Activated CD4-positive, CD25-positive, alpha-beta regulatory T cell treated with anti-CD3 and anti-CD28 coated beads, Interleukin-2, amount 50 U/mL, for 72 hours (primary cell): ENCODE data around the gene OR2H1.
"Not testable (repeated sequence)": the region's sequence is repeated elsewhere in the genome, so short reads cannot be mapped to it uniquely, and the experiment has no call there.

Experiments used
- DNase-seq: peaks from one replicate; pipeline ENCODE4 v3.0.0; 2021

Gene OR2H1

GRCh38 chr6:29456971-29457370, at the start of gene OR2H1, which contains the start of gene OR11A1:
Gene OR2H1, plus strand, starts transcription at chr6:29457155. Its CDS starts 4,615 bp downstream, at chr6:29461770.
Gene OR11A1, minus strand, starts transcription at chr6:29457071. Its CDS starts 29,430 bp downstream, at chr6:29427641.
- no peak for DNase-seq

GRCh38 chr6:29414588-29414987, 42.4 kb upstream of the OR2H1 start, which contains the start of gene OR12D1:
Gene OR12D1, plus strand, starts transcription at chr6:29414928.
- DNase-seq, result no peak

DNA sequence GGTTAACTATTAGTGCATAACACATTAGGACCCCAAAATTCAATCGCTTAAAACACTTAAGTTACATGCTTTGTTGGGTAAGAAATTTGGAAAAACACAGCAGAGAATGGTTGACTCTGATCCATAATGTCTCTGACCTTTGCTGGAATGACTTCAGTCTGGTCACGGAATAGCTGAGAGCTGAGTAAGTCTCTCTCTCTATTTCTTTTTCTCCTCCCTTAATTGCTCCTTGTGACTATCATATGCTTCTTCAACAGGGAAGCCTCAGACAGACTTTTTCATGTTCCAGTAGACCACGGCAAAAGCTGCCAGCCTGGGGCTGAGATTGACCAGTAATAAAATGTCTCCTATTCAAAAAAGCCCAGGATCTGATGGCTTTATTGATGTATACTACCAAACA, 37.4 kb upstream of the OR2H1 start:
- no peak for DNase-seq

- no peak for DNase-seq
These were observed 32.8 kb upstream of the OR2H1 start for GRCh38 chr6:29424168-29424567.

GRCh38 chr6:29424575-29424974, 32.4 kb upstream of the OR2H1 start:
- no peak for DNase-seq

- DNase-seq, result no peak
These were observed 31.9 kb upstream of the OR2H1 start for GRCh38 chr6:29425075-29425474.

- no peak for DNase-seq
These were observed 30.3 kb upstream of the OR2H1 start for GRCh38 chr6:29426654-29427053.

DNA sequence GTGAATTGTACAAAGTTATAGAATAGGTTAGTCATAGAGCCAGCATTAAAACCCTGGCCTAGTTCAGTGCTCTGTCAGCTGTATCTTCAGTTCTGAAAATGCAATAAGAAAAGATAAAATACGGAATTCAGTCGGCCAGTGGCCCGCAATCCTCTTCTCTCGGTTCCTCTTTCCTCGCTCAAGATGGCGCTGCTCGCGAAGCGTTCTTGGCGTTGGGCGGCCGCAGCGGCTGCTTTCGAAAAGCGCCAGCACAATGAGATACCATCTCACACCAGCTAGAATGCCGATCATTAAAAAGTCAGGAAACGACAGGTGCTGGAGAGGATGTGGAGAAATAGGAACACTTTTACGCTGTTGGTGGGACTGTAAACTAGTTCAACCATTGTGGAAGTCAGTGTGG, 20.2 kb upstream of the OR2H1 start:
- DNase-seq, result not testable (repeated sequence)

- no peak for DNase-seq
These were observed 17.9 kb upstream of the OR2H1 start, which contains the start of gene OR10C1 for GRCh38 chr6:29439006-29439405. Gene OR10C1, plus strand, starts transcription at chr6:29439306. Its CDS starts 710 bp downstream, at chr6:29440016.

DNA sequence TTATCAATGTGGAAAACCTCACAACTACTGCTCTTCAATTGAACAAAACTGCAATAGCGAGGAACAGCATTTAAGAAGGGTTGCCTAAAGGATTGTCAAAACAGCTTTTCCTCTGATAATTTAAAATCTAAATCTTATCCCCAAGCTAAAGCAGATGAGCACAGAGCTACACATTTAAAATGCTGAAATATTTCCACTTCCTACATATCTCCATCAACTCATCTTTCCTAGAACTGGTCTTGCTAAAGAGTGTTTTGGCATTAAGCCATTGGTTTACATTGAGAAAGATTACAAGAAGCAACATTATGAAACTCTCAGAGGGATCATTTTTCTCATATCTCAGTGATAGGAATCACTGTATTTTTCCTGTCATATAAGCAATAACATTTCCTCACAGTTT, 14.2 kb upstream of the OR2H1 start:
- no peak for DNase-seq

GRCh38 chr6:29444031-29444430, 12.9 kb upstream of the OR2H1 start:
- not testable (repeated sequence) for DNase-seq

DNA sequence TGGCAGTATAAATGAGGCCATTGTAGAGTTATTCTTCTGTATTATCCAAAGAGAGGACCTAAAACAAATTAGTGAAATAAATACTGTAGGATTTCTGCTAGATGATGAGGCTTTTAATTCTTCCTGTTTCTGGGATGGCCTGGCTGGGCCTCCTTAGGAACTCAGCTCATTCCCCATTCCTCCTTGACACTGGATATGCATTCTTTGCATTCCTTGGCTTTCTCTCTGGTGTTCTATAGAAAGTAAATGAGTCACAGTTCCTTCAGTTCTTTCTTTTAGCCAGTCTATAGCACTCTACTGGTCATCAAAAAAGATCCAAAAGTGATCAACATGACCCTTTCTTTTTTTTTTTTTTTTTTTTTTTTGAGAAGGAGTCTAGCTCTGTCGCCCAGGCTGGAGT, 9.3 kb upstream of the OR2H1 start:
- DNase-seq, result no peak

GRCh38 chr6:29451471-29452193, 5.3 kb upstream of the OR2H1 start:
- no peak for DNase-seq

DNA sequence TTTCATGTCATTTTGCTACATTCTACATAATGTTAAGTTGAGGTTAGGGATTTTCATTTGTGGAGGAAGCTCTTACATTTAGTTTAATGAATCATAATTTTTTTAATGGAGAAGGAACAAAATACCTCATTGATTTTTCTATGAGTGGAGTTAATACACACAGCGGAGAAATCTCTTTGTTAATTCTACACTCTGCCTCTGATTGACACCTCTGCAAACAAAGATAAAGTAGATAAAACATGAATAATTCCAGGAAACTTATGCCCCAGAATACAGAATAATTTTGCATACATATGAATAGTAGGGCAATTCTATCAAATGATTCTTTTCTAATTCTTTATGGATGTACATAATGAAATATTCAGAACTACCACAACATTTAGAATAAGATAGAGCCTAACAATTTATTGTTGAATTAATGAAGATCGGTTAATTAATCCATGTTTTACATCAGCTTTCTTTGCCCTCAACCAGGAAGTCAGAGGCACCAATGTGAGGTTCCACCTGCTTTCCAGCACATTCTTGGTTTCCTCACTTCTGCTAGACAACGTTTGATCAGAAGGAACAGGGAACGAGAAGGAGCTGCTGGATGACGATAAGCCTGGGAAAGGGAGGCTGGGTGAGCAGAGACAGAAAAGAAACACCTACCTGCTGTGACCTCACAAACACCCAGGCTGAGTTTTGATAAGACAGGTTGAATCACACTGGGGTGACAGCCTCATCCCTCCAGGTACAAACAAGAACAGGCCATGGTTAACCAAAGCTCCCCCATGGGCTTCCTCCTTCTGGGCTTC, 4.3 kb downstream of the OR2H1 start:
- DNase-seq, result no peak

DNA sequence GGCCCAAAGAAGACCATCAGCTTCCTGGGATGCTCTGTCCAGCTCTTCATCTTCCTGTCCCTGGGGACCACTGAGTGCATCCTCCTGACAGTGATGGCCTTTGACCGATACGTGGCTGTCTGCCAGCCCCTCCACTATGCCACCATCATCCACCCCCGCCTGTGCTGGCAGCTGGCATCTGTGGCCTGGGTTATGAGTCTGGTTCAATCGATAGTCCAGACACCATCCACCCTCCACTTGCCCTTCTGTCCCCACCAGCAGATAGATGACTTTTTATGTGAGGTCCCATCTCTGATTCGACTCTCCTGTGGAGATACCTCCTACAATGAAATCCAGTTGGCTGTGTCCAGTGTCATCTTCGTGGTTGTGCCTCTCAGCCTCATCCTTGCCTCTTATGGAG, 5.1 kb downstream of the OR2H1 start:
- DNase-seq, result no peak

DNA sequence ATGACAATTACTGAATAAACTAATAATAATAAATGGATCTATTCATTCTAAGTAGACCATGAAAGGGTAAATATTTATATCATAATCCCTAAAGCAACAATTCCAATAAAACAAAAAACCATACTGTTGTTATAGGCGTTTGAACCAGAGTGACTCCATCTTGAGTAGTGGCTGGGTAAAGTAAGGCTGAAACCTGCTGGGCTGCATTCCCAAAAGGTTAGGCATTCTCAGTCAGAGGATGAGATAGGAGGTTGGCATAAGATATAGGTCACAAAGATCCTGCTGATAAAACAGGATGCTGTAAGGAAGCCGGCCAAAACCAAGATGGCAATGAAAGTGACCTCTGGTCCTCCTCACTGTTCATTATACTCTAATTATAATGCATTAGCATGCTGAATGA, 8.3 kb downstream of the OR2H1 start:
- DNase-seq, result no peak

GRCh38 chr6:29465801-29466200, 8.8 kb downstream of the OR2H1 start:
- no peak for DNase-seq

DNA sequence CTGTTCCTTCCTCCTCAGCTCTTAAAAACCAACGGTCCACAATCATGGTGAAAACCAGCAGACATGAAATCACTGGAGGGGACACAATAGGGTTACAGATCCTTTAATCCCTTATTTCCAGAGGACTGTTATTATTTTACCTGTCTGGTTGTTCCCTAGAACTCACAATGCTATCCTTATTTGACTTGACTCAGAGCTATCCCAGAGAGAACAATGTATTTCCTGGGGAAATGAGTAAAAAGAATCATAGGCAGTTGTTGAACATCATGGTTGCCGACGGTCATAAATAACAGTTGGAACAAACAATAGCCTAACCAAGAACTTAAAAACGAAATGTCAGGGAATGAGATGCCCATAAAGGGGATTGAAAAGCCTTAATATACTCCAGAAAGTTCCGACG, 9.3 kb downstream of the OR2H1 start:
- no peak for DNase-seq

DNA sequence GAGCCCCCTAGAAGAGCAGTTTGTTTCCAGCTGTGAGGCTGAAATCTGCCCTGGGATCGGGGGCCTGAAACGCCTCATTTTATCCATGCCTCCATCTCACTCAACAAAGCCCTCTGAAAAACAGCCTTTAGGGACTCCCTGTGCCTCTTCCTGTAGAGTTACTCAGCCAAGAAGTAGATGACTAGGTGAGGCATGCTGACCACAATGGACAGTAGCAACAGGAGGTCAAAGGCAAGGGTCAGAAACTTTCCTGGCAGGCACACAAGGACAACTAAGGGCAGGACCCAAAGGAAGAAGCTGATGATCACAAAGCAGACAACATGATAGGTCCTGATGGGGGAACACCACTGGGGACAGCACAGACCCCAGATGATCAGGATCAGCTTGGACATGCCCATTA, 18.0 kb downstream of the OR2H1 start:
- no peak for DNase-seq

DNA sequence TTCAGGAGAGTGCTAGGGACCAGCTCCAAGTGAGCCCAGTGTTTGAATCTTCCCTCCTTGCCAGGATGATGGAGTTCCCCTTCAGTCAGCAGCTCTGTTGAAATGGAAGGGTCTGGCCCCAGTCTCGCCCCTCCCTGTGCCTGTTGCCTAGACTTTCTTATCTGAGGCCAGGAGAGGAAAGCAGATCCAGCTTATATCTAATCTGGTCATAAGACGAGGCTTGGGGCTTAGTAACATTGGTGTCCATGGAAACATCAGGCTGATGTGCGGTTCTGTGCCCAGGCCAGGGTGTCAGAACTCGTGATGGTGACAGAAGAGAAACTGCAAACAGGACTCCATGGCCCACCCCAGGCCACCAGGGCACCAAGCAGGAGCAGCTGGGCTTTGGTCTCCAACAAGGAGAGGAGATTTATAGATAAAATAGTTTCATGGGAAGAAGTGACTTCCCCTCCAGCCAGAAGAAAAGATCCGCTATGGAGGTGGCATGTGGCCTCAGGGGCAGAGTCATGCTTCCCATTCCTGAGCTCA, 21.0 kb downstream of the OR2H1 start:
- no peak for DNase-seq

- DNase-seq, result no peak
These were observed 21.8 kb downstream of the OR2H1 start for GRCh38 chr6:29478740-29479139.

DNA sequence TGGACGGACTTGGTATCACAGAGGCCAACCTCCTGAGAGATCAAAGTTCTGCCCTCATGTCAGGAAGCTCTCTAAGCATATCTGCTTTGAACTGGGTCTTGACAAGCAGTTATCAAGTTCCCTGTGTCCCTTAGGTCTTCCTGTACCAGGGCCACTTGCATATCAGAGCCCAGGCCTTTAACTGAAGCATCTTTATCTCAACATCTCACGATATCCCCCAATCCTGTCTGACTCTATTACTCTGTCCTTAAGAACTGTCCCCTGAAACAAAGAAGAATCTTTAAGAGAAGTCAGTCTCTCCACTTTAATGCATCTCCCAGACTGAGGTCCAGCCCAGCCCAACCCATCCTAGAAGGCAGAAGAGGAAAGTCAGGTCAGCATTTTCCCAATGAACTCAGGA, 22.6 kb downstream of the OR2H1 start:
- no peak for DNase-seq

DNA sequence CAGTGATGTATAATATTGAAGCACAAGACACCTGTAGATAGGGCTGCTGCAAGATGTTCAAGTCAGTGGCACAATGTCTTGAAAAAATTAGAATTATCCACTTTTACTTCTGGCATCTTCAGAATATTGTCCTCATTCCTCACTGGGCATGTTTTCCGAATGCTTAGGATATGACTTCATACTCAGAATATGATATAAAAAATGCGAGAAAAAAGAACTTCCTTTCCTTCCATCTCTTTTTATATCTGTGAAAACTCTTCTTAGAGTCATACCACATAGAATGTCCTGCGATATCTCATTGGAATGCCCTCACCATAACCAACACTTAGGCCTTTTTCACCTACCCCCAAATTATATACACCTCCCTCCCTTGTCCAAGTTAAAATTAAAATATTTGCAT, 26.2 kb downstream of the OR2H1 start:
- DNase-seq, result no peak

- DNase-seq, result no peak
These were observed 26.8 kb downstream of the OR2H1 start for GRCh38 chr6:29483735-29484134.
